Glutamatergic neuron (in vitro differentiated cells): ENCODE data around the gene GIT2. TPM values are rescaled to one million over a fixed set of nuclear protein-coding genes. Genes with fewer than 3 reads are reported as not detected.

Experiments used
- DNase-seq: peaks from one replicate; pipeline ENCODE4 v3.0.0; 2022
- H3K27ac Mint-ChIP-seq: one replicate; pipeline ENCODE4 v1.8.0; 2020; ENCODE audit warnings: mild to moderate bottlenecking, mixed read lengths, inconsistent platforms; ENCODE audit not compliant: unreplicated experiment
- H3K27me3 Mint-ChIP-seq: one replicate; pipeline ENCODE4 v1.8.0; 2020; ENCODE audit warnings: mild to moderate bottlenecking, moderate library complexity, mixed read lengths, inconsistent platforms; ENCODE audit not compliant: unreplicated experiment
- H3K36me3 Mint-ChIP-seq: one replicate; pipeline ENCODE4 v1.8.0; 2020; ENCODE audit warnings: mild to moderate bottlenecking, mixed read lengths, inconsistent platforms; ENCODE audit not compliant: unreplicated experiment
- H3K4me1 Mint-ChIP-seq: one replicate; pipeline ENCODE4 v1.8.0; 2020; ENCODE audit warnings: mild to moderate bottlenecking, low read depth, mixed read lengths, inconsistent platforms; ENCODE audit not compliant: unreplicated experiment
- H3K4me3 Mint-ChIP-seq: one replicate; pipeline ENCODE4 v1.8.0; 2020; ENCODE audit warnings: mild to moderate bottlenecking, mixed read lengths, inconsistent platforms; ENCODE audit not compliant: unreplicated experiment
- H3K9me3 Mint-ChIP-seq: one replicate; pipeline ENCODE4 v1.8.0; 2020; ENCODE audit warnings: mild to moderate bottlenecking, moderate library complexity, mixed read lengths, inconsistent platforms; ENCODE audit not compliant: unreplicated experiment
- total RNA-seq: library from RNA; stranded (reverse); fragmentation: NEBNext Ultra II Directional; extraction: Animal tissue kit (Norgen Biotek cat#: 25700); gene quantifications from one replicate; pipeline ENCODE4 v1.2.1, GENCODE V29; 2021; ENCODE audit not compliant: unreplicated experiment
- TF ChIP-seq, protein P1 (sequence below): fragments of 200-600 bp; sonication (generic); IDR thresholded peaks from one replicate; pipeline ENCODE4 v1.5.0; 2021; ENCODE audit not compliant: partially characterized antibody, unreplicated experiment

The GIT2 gene
- total RNA-seq, 1 donor from 2014 or later, result 54.9 TPM

DNA sequence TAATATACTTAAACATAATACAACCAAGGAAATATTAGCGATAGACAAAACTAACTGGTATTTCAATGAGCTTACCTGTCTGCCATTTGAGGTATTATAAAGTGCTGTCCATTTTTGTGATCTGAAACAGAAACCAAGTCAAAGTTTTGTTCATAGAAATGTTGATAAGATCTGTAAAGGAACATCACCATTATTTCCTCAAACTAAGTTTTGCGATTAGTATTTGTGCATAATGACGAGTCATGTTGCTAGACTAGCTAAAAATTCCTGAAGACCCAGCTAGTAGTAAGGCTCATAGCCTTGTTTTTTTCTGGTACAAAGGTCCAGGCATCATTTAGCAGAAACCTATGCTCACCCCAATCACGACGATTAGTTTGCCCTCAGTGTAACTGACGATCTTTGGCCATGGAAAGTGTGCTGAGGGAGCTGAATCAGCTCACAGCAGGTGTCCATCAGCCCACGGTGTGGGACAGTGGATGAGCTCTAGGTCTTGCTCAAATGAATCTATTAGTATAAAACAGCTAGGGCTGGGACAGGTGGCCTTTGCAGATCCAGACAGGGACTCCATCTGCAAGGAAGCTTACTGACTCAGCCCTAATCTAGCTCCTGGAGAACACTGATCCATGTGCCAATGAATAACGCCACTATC lies 28.7 kb downstream of the GIT2 start:
- Mint-ChIP-seq H3K4me1 (peaks cover 12% of the 10 kb centered on the region), H3K4me3 (no peak overlapping the region), H3K36me3 (no peaks in the 10 kb centered on the region), H3K9me3 (peaks cover 1% of the 10 kb centered on the region), H3K27ac (no peak overlapping the region), H3K27me3 (peaks cover 2% of the 10 kb centered on the region)
- no peak for DNase-seq
- TF ChIP-seq, protein P1, sequence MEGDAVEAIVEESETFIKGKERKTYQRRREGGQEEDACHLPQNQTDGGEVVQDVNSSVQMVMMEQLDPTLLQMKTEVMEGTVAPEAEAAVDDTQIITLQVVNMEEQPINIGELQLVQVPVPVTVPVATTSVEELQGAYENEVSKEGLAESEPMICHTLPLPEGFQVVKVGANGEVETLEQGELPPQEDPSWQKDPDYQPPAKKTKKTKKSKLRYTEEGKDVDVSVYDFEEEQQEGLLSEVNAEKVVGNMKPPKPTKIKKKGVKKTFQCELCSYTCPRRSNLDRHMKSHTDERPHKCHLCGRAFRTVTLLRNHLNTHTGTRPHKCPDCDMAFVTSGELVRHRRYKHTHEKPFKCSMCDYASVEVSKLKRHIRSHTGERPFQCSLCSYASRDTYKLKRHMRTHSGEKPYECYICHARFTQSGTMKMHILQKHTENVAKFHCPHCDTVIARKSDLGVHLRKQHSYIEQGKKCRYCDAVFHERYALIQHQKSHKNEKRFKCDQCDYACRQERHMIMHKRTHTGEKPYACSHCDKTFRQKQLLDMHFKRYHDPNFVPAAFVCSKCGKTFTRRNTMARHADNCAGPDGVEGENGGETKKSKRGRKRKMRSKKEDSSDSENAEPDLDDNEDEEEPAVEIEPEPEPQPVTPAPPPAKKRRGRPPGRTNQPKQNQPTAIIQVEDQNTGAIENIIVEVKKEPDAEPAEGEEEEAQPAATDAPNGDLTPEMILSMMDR, result no peak

DNA sequence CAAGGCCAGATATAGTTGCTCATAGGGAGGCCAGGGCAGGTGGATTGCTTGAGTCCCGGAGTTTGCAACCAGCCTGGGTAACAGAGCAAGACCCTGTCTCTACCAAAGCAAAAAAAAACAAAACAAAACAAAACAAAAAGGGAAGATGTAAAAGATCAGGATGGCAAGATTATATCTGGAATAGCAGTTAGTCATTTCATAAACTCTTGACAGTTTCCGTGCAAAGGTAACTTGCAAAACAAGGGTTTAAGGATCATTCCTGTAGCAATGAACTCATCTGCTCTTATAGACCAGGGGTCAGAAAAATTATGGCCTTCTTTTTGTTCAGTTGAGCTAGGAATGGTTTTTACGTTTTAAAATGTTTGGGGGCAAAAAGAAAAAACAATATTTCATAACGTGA lies 29.6 kb downstream of the GIT2 start:
- H3K27me3 Mint-ChIP-seq, result peaks cover 2% of the 10 kb centered on the region
- peaks cover 1% of the 10 kb centered on the region for H3K9me3 Mint-ChIP-seq

DNA sequence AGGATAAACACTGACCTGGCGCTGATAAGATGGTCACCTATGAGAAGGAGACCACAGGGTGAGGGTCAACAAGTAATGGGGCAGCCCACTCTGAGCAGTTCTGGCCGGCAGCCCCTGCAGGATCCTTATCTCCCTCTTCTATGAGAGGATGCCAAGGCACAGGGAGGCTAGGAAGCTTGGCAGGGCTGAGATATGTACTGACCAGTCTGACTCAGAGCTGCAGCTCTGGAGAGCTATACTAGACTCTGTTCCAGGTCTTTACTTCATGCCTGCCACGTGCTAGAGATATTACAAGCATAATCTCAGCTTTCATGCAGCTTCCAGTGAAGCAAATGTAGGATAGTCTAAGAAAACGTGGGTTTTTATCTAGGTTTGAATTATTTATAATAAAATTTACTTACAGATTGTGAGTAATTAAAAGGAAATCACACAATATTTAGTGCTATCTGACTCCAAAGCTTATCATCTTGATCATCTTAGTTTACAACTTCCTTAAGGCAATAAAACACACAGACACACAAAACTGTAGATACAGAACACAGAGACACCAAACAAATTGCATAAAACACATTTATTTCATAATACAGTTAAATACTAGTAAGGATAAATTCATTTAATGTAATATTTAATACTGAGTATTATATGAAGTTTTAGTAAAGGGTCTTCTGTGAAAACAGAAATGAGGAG lies 32.3 kb downstream of the GIT2 start:
- Mint-ChIP-seq H3K27ac (peak overlapping the region; percentile 31), H3K9me3 (peaks cover 1% of the 10 kb centered on the region), H3K36me3 (no peaks in the 10 kb centered on the region), H3K27me3 (peaks cover 3% of the 10 kb centered on the region), H3K4me3 (no peak overlapping the region), H3K4me1 (peaks cover 15% of the 10 kb centered on the region)
- TF ChIP-seq, protein P1, result no peak
- no peak for DNase-seq

More for the DNA sequence above, 29.6 kb downstream of the GIT2 start:
- Mint-ChIP-seq H3K36me3 (no peaks in the 10 kb centered on the region), H3K27ac (no peak overlapping the region), H3K4me3 (no peak overlapping the region), H3K4me1 (peaks cover 12% of the 10 kb centered on the region)
- no peak for DNase-seq
- TF ChIP-seq, protein P1, result no peak

DNA sequence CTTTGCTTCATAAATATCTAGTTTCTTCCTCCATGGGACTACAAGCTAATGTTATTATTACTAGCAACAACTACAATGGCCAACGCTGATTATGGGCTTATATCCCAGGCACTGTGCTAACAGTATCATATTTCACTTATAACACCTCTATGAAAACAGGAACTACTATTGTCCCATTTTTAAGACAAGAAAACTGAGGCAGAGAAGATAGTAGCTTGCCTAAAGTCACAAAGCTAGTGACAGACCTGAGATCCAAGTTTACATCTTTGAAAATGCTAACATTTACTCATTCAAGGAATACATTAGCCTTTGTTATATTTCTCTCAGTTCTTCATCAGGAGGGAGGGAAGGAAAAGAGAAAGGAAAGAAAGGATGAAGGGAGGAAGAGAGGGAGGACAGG lies 32.8 kb downstream of the GIT2 start:
- H3K36me3 Mint-ChIP-seq, result no peaks in the 10 kb centered on the region
- peak overlapping the region; percentile 31 for H3K27ac Mint-ChIP-seq
- TF ChIP-seq, protein P1, result no peak
- peaks cover 1% of the 10 kb centered on the region for H3K9me3 Mint-ChIP-seq
- H3K4me3 Mint-ChIP-seq, result no peak overlapping the region
- H3K4me1 Mint-ChIP-seq, result peaks cover 15% of the 10 kb centered on the region
- no peak for DNase-seq
- H3K27me3 Mint-ChIP-seq, result peaks cover 3% of the 10 kb centered on the region

DNA sequence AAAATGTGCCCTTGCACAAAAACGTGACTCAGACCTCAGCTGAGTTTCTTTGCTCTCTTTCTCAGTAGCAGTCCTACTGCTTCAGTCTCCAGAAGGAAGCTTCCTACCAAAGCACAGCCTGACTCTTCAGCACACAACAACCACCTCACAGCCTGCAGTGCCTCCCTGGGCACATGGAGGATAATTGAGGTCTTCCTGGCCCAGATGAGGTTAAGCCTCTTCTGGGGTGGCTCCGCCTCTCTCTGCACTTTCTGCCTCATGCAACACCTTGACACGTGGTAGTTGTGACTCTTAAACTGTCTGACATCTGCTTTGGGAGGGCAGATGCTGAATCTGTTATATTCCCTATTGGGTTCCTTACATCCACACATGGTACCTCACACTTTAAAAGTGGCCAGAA lies 33.8 kb downstream of the GIT2 start:
- no peak overlapping the region for H3K4me3 Mint-ChIP-seq
- TF ChIP-seq, protein P1, result no peak
- DNase-seq, result peak; percentile 28
- peaks cover 3% of the 10 kb centered on the region for H3K27me3 Mint-ChIP-seq
- peaks cover 15% of the 10 kb centered on the region for H3K4me1 Mint-ChIP-seq
- H3K27ac Mint-ChIP-seq, result peak overlapping the region; percentile 49
- H3K9me3 Mint-ChIP-seq, result peaks cover 1% of the 10 kb centered on the region
- no peaks in the 10 kb centered on the region for H3K36me3 Mint-ChIP-seq
